Smooth muscle cell (in vitro differentiated cells): ENCODE results near the gene IQCN. TPM values are rescaled to one million over a fixed set of nuclear protein-coding genes. Genes with fewer than 3 reads are reported as not detected.

ENCODE experiments used
- DNase-seq: peaks from one replicate; lab custom pipeline; 2025; ENCODE audit not compliant: unreplicated experiment; lab: John Stamatoyannopoulos, UW
- H2AFZ ChIP-seq: fragments of 200-600 bp; sonication (generic); 2 replicates; pipeline ENCODE4 v1.6.0; 2016; ENCODE audit warnings: antibody characterized with exemption, low read depth, mild to moderate bottlenecking
- H3F3A ChIP-seq: fragments of 200-600 bp; sonication (generic); 2 replicates; pipeline ENCODE4 v1.6.0; 2017; ENCODE audit warnings: antibody characterized with exemption, low read depth
- H3K27ac ChIP-seq: fragments of 200-600 bp; sonication (generic); 2 replicates; pipeline ENCODE4 v1.5.1; 2016; ENCODE audit warnings: low read depth, mild to moderate bottlenecking
- H3K27me3 ChIP-seq: fragments of 200-600 bp; sonication (generic); 2 replicates; pipeline ENCODE4 v1.6.1; 2016; ENCODE audit warnings: low read depth, mild to moderate bottlenecking
- H3K36me3 ChIP-seq: fragments of 200-600 bp; sonication (generic); 2 replicates; pipeline ENCODE4 v1.5.1; 2016; ENCODE audit warnings: low read depth
- H3K4me1 ChIP-seq: fragments of 200-600 bp; sonication (generic); 2 replicates; pipeline ENCODE4 v1.5.1; 2016; ENCODE audit warnings: low read depth
- H3K4me2 ChIP-seq: fragments of 200-600 bp; sonication (generic); 2 replicates; pipeline ENCODE4 v1.6.0; 2016; ENCODE audit warnings: mild to moderate bottlenecking
- H3K4me3 ChIP-seq: fragments of 200-600 bp; sonication (generic); 2 replicates; pipeline ENCODE4 v1.5.1; 2016; ENCODE audit warnings: mild to moderate bottlenecking
- H3K79me2 ChIP-seq: fragments of 200-600 bp; sonication (generic); 2 replicates; pipeline ENCODE4 v1.6.0; 2016; ENCODE audit warnings: low read depth, mild to moderate bottlenecking
- H3K9ac ChIP-seq: fragments of 200-600 bp; sonication (generic); 2 replicates; pipeline ENCODE4 v1.6.0; 2016; ENCODE audit warnings: low read depth
- H3K9me3 ChIP-seq: fragments of 200-600 bp; sonication (generic); replicated peaks from 2 replicates; pipeline ENCODE4 v1.5.1; 2016; ENCODE audit warnings: low read depth
- H4K20me1 ChIP-seq: fragments of 200-600 bp; sonication (generic); 2 replicates; pipeline ENCODE4 v1.6.0; 2016; ENCODE audit warnings: low read depth
- whole genome bisulfite sequencing: methylation state at CpG from one replicate; pipeline ENCODE4 v1.1.7; 2016; ENCODE audit warnings: low lambda C conversion rate; 5-methylcytosine and 5-hydroxymethylcytosine counted together
- polyA plus RNA-seq: library from polyadenylated mRNA; unstranded; fragments of >200 nt; fragmentation: Nextera tagmentation; extraction: Ambion mirVana; gene quantifications from 2 replicates; pipeline ENCODE4 v1.2.1, GENCODE V29; 2016
- total RNA-seq: library from RNA; depleted of rRNA; stranded (reverse); fragments of >200 nt; gene quantifications from 2 replicates; pipeline ENCODE4 v1.2.3, GENCODE V29; 2014
- TF ChIP-seq, protein P1 (sequence below): fragments of 200-600 bp; sonication (generic); IDR thresholded peaks from 2 replicates; pipeline ENCODE4 v1.5.1; 2017; ENCODE audit warnings: borderline replicate concordance, mild to moderate bottlenecking, antibody characterized with exemption; ENCODE audit not compliant: insufficient read depth, poor library complexity, severe bottlenecking

IQCN gene
- total and polyA plus RNA-seq, 2 experiments from 2014 or later: 2.5 to 4.9 TPM

DNA sequence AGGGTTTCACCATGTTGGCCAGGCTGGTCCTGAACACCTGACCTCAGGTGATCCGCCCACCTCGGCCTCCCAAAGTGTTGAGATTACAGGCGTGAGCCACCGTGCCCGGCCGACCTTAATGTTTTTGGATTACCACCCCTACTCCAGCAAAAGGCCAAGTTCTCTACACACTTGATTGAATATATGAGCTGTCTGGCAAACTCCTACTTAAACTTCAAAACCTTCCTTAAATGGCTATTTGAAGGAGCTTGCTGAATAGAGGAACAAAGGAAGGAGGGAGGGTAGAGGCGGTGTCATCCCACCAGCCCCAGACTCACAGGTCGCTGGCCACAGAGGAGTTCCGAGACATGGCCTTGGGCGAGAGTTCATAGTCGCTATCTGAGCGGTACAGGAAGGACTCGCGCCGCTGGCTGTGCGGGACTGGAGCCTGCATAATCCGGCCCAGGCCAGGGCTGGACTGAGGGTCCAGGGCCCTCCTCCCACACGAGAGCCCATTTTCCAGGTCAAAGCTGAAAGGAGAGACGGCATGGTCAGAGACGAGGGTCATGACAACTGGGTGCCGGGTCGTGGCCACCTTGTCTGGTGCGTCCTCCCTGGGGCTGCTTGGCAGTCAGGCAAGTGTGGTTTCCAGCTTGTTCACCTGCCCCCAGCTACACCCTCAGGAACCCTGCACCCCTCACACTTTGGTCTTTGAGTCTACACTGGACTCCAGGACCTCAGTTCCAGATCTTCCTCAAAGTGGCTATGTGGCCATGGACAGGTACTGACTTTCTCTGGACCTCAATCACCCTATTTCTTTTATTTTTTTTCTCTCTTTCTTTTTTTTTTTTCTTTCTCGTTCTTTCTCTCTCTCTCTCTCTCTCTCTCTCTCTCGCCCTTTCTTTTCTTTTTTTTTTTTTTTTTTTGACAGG is 52.2 kb downstream of the IQCN start:
- H3K9ac ChIP-seq: no peak overlapping the region

DNA sequence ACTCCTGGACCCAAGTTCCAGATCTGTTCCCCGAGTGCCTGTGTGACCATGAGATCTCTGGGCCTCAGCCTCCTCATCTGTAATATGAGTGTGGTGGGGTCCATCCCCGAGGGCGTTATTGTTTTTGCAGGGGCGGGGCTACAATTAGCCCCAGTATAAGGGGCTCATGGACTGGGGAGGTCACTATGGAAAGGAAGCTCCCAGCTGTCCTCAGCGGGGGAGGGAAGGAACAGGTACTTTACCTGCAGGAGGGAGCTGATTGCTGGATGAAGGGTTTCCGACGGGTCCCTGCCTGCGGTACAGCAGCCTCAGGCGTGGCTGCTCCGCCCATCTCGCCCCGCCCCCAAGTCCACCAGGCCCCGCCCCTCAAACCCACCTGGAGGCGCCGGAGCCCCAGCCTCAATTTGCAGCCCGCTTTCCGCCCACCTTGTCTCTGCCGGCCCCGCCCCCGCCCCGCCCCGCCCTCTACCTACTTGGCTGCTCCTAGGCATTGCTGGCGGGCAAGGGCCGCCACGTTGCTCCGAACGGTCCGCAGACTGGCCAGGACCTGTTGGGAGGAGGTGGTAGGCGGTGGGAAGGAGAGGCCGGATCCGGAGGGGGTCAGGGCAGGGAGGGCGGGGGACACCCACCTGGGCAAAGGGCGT is 53.5 kb downstream of the IQCN start:
- H3K9ac ChIP-seq: no peak overlapping the region
- H3K36me3 ChIP-seq: no peaks in the 10 kb centered on the region
- H3K79me2 ChIP-seq: no peaks in the 10 kb centered on the region
- H3F3A ChIP-seq: no peaks in the 10 kb centered on the region
- 32% methylated on average over 12 of the region's 33 CpGs for WGBS
- no peak for DNase-seq
- no peak overlapping the region for H2AFZ ChIP-seq
- H3K9me3 ChIP-seq: no peaks in the 10 kb centered on the region
- H3K4me3 ChIP-seq: no peak overlapping the region
- no peak overlapping the region for H3K27ac ChIP-seq
- peaks cover 12% of the 10 kb centered on the region for H3K27me3 ChIP-seq
- TF ChIP-seq, protein P1, sequence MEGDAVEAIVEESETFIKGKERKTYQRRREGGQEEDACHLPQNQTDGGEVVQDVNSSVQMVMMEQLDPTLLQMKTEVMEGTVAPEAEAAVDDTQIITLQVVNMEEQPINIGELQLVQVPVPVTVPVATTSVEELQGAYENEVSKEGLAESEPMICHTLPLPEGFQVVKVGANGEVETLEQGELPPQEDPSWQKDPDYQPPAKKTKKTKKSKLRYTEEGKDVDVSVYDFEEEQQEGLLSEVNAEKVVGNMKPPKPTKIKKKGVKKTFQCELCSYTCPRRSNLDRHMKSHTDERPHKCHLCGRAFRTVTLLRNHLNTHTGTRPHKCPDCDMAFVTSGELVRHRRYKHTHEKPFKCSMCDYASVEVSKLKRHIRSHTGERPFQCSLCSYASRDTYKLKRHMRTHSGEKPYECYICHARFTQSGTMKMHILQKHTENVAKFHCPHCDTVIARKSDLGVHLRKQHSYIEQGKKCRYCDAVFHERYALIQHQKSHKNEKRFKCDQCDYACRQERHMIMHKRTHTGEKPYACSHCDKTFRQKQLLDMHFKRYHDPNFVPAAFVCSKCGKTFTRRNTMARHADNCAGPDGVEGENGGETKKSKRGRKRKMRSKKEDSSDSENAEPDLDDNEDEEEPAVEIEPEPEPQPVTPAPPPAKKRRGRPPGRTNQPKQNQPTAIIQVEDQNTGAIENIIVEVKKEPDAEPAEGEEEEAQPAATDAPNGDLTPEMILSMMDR: no peak
- H4K20me1 ChIP-seq: no peaks in the 10 kb centered on the region
- H3K4me2 ChIP-seq: no peak overlapping the region
- H3K4me1 ChIP-seq: no peaks in the 10 kb centered on the region

More for the DNA sequence above, 52.2 kb downstream of the IQCN start:
- WGBS: 89% methylated on average over 25 of the region's 25 CpGs
- no peaks in the 10 kb centered on the region for H3K79me2 ChIP-seq
- TF ChIP-seq, protein P1: no peak
- no peaks in the 10 kb centered on the region for H3K4me1 ChIP-seq
- no peaks in the 10 kb centered on the region for H3F3A ChIP-seq
- no peaks in the 10 kb centered on the region for H3K9me3 ChIP-seq
- no peaks in the 10 kb centered on the region for H3K36me3 ChIP-seq
- no peak overlapping the region for H3K27ac ChIP-seq
- no peak overlapping the region for H2AFZ ChIP-seq
- H3K4me3 ChIP-seq: no peak overlapping the region
- H3K27me3 ChIP-seq: peaks cover 12% of the 10 kb centered on the region
- no peak for DNase-seq
- no peaks in the 10 kb centered on the region for H4K20me1 ChIP-seq
- no peak overlapping the region for H3K4me2 ChIP-seq

DNA sequence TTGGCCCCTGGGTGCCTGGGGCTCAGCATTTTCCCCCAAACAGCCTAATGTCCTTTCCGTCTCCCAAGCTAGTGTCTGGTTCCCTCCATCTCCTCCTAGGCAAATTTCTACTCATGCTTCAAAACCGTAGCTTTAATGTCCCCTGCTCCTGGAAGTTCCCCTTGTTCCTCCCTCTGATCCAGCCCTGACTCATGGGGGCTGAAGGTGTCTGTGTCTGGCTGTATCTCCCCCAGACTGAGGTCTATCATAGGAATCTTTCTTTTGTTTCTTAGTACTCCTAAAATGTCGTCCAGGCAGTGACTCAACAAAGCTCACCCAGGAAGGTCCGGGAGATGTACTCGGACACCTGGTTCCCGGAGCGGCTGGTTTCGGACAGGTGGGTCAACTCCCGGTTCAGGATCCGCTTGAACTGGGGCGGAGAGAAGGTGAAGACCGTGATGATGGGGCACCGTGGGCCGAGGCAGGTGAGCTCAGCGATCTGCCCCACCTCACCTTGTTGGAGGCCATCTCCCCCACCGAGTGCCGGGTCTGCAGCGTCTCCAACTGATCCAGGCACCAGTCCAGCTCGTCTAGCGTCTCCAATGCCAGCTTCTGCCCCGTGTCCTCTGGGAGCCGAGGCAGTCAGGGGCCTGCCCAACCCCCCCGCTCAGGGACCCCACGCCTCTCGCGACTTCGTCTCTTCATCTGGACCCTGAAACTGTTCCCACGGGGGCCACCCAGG is 54.2 kb downstream of the IQCN start:
- TF ChIP-seq, protein P1: no peak
- peaks cover 7% of the 10 kb centered on the region for H3K27me3 ChIP-seq
- H3K4me3 ChIP-seq: no peak overlapping the region
- H2AFZ ChIP-seq: no peak overlapping the region
- no peaks in the 10 kb centered on the region for H3K4me1 ChIP-seq
- no peaks in the 10 kb centered on the region for H3K9me3 ChIP-seq
- no peaks in the 10 kb centered on the region for H3K36me3 ChIP-seq
- no peak for DNase-seq
- no peak overlapping the region for H3K27ac ChIP-seq
- H3K4me2 ChIP-seq: no peak overlapping the region
- H4K20me1 ChIP-seq: no peaks in the 10 kb centered on the region
- no peak overlapping the region for H3K9ac ChIP-seq
- H3K79me2 ChIP-seq: no peaks in the 10 kb centered on the region
- H3F3A ChIP-seq: no peaks in the 10 kb centered on the region
- WGBS: 82% methylated on average over 28 of the region's 28 CpGs
